SU-DHL-6 (cell line): Measurements from ENCODE around the gene ARHGEF4.

Source experiments
- CTCF ChIP-seq: fragments of 200-600 bp; sonication (generic); IDR thresholded peaks from one replicate; pipeline ENCODE4 v1.5.1; 2017; ENCODE audit warnings: antibody characterized with exemption, mild to moderate bottlenecking, low read length, moderate library complexity; ENCODE audit not compliant: insufficient read depth, poor library complexity, severe bottlenecking
- EZH2phosphoT487 ChIP-seq: fragments of 200-600 bp; sonication (generic), shearing (Covaris generic); conservative IDR thresholded peaks from 2 replicates; pipeline ENCODE4 v1.6.1; 2018; ENCODE audit warnings: mild to moderate bottlenecking, antibody characterized with exemption, low read length, moderate library complexity, mixed read lengths

- no peak for TF ChIP-seq CTCF
- no peak for TF ChIP-seq EZH2phosphoT487
Measured at GRCh38 chr2:130996691-130997090, 160.0 kb downstream of the ARHGEF4 start.
